HEK293T (cell line): Measurements from ENCODE around the gene AP1G2.

Source experiments
- BHLHE40 ChIP-seq: fragments of 450-650 bp; IDR thresholded peaks from 2 replicates; pipeline ENCODE4 v1.6.1; 2016; ENCODE audit warnings: mild to moderate bottlenecking, moderate library complexity, borderline replicate concordance
- CTBP1 ChIP-seq: fragments of 450-650 bp; IDR thresholded peaks from 2 replicates; pipeline ENCODE4 v1.6.1; 2016; ENCODE audit warnings: borderline replicate concordance
- ELF4 ChIP-seq: fragments of 450-650 bp; IDR thresholded peaks from 2 replicates; pipeline ENCODE4 v1.6.1; 2017; ENCODE audit warnings: antibody characterized with exemption
- FOXA1 ChIP-seq: fragments of 450-650 bp; IDR thresholded peaks from 2 replicates; pipeline ENCODE4 v1.6.1; 2016; ENCODE audit warnings: mild to moderate bottlenecking
- FOXK2 ChIP-seq: fragments of 450-650 bp; IDR thresholded peaks from 2 replicates; pipeline ENCODE4 v1.6.1; 2016; ENCODE audit warnings: mild to moderate bottlenecking
- FOXM1 ChIP-seq: fragments of 450-650 bp; IDR thresholded peaks from 2 replicates; pipeline ENCODE4 v1.6.1; 2017; ENCODE audit warnings: mild to moderate bottlenecking, borderline replicate concordance
- L3MBTL2 ChIP-seq: fragments of 450-650 bp; conservative IDR thresholded peaks from 2 replicates; pipeline ENCODE4 v1.6.1; 2016; ENCODE audit warnings: mild to moderate bottlenecking
- LEF1 ChIP-seq: fragments of 450-650 bp; IDR thresholded peaks from 2 replicates; pipeline ENCODE4 v1.6.1; 2017; ENCODE audit warnings: mild to moderate bottlenecking, borderline replicate concordance
- SP1 ChIP-seq: fragments of 450-650 bp; IDR thresholded peaks from 2 replicates; pipeline ENCODE4 v1.6.1; 2017
- SUZ12 ChIP-seq: fragments of 450-650 bp; IDR thresholded peaks from 2 replicates; pipeline ENCODE4 v1.6.1; 2016; ENCODE audit warnings: mild to moderate bottlenecking
- TARDBP ChIP-seq: fragments of 450-650 bp; IDR thresholded peaks from 2 replicates; pipeline ENCODE4 v1.6.1; 2016
- ZNF384 ChIP-seq: fragments of 450-650 bp; IDR thresholded peaks from 2 replicates; pipeline ENCODE4 v1.6.1; 2016

DNA sequence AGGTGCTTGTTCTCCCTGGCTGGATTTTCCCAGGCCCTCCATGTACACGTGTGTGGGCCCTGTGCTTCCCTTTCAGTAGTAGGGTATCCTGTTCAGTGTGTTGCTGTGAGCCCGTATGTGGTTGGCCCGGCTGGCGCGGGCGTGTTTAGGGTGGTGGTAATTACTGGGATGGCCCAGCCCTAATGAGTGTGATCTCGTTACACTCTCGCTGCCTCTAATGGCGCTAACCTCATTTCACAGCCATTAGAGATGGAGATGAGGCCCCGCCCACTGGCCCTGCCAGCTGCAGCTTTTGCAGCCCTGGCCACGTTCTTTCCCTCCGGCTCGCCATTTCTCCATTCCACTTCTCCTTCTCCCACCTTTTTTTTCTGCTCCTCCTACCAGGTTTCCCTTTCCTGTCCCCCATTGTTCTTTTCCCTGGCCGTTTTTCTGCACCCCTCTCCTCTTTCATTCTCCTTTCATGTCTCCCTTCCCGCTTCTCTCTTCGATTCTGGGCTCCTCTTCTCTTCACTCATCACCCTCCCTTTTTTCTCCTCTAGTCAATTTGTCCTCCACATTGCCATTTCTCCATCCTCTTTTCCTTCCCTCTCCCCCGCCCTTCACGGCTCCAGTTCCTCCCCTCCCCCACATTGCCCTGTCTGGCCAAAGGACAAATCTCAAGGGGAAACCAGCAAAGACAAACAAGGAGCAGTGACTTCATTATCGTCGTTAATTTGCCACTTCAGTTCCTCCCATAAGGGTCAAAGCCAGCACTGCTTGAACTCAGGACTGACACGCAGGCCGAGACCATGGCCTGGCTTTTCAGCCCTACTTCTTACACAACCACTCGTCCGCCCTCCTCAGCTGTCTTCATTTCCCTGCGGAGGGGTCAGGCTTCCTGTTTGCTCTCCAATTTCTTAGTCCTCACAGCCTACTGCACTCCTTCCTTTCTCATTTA, 22.8 kb downstream of the AP1G2 start:
- TF ChIP-seq ELF4: no peak
- TF ChIP-seq SP1: no peak
- TF ChIP-seq BHLHE40: no peak
- no peak for TF ChIP-seq ZNF384
- no peak for TF ChIP-seq LEF1
- TF ChIP-seq TARDBP: no peak
- TF ChIP-seq SUZ12: no peak
- TF ChIP-seq FOXK2: no peak
- TF ChIP-seq FOXM1: no peak
- no peak for TF ChIP-seq L3MBTL2
- no peak for TF ChIP-seq FOXA1
- TF ChIP-seq CTBP1: no peak
